Endothelial cell (in vitro differentiated cells): ENCODE data around the gene PTMA. TPM values are rescaled to one million over a fixed set of nuclear protein-coding genes. Genes with fewer than 3 reads are reported as not detected.
"Not testable (repeated sequence)": the region's sequence is repeated elsewhere in the genome, so short reads cannot be mapped to it uniquely, and the experiment has no call there.

ENCODE experiments used
- DNase-seq: peaks from one replicate; pipeline ENCODE4 v3.0.0; 2021; ENCODE audit warnings: low spot score
- H3K27ac Mint-ChIP-seq: one replicate; pipeline ENCODE4 v1.8.0; 2021; ENCODE audit warnings: mixed read lengths, inconsistent platforms; ENCODE audit not compliant: unreplicated experiment
- H3K27me3 Mint-ChIP-seq: one replicate; pipeline ENCODE4 v1.8.0; 2021; ENCODE audit warnings: mild to moderate bottlenecking, moderate library complexity, mixed read lengths, inconsistent platforms; ENCODE audit not compliant: unreplicated experiment
- H3K36me3 Mint-ChIP-seq: one replicate; pipeline ENCODE4 v1.8.0; 2021; ENCODE audit warnings: mild to moderate bottlenecking, low read depth, mixed read lengths, inconsistent platforms; ENCODE audit not compliant: unreplicated experiment
- H3K4me1 Mint-ChIP-seq: one replicate; pipeline ENCODE4 v1.8.0; 2021; ENCODE audit warnings: mild to moderate bottlenecking, mixed read lengths, inconsistent platforms; ENCODE audit not compliant: unreplicated experiment
- H3K4me3 Mint-ChIP-seq: one replicate; pipeline ENCODE4 v1.8.0; 2021; ENCODE audit warnings: mild to moderate bottlenecking, mixed read lengths, inconsistent platforms; ENCODE audit not compliant: unreplicated experiment
- H3K9me3 Mint-ChIP-seq: one replicate; pipeline ENCODE4 v1.8.0; 2021; ENCODE audit warnings: mixed read lengths, inconsistent platforms; ENCODE audit not compliant: unreplicated experiment
- long read RNA-seq: library from polyadenylated mRNA; unstranded; transcript quantifications from one replicate; pipeline ENCODE4 v2.0.0, GENCODE V29; 2020; ENCODE audit not compliant: unreplicated experiment
- total RNA-seq: library from RNA; stranded (reverse); fragmentation: NEBNext Ultra II Directional; extraction: Animal tissue kit (Norgen Biotek cat#: 25700); gene quantifications from one replicate; pipeline ENCODE4 v1.2.1, GENCODE V29; 2021; ENCODE audit not compliant: unreplicated experiment
- TF ChIP-seq, protein P1 (sequence below): fragments of 200-600 bp; sonication (generic); IDR thresholded peaks from one replicate; pipeline ENCODE4 v1.5.0; 2021; ENCODE audit warnings: antibody characterized with exemption; ENCODE audit not compliant: unreplicated experiment

PTMA gene, protein sequence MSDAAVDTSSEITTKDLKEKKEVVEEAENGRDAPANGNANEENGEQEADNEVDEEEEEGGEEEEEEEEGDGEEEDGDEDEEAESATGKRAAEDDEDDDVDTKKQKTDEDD
- 592 TPM for total RNA-seq
- long read RNA-seq, transcript PTMA-201 (5 exons, 1,212 nt), result minor isoform, 42 of 535 reads
- long read RNA-seq, transcript PTMA-202 (5 exons, 1,221 nt), result major isoform, 448 of 535 reads
- long read RNA-seq, partial matches to known transcripts, result 10 of 535 reads
- long read RNA-seq, other reads (novel, unspliced or antisense), result 34 of 535 reads

DNA sequence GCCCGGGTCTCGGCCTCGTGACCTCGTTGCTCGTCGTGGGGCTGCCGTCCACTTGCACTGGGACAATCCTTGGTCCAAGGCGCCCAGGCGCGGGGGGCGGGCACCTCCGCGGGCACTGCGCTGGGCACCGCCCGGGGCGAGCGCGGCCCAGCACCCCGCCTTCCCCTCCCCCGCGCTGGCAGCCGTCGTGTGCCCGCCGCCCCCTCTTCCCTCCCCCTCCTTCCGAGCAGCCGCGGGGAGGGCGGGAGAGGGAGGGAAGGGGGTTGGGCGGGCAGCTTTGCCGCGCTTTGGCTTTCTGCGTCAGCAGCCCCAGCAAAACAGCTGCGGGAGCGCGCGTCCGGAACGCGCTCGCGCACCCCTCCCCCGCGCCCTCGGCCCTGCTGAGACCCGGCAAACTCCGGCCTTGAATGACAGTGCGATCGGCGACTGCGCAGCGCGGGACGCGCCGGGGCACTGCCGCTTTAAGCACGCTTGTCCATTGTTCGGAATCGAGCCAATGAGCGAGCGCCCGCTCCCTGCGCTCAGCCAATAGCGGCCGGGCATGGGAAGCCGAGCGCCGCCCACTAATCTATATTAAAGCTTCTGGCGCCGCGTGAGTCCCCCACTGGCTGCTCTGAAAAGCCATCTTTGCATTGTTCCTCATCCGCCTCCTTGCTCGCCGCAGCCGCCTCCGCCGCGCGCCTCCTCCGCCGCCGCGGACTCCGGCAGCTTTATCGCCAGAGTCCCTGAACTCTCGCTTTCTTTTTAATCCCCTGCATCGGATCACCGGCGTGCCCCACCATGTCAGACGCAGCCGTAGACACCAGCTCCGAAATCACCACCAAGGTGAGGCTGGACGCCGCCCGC is at the start of gene PTMA:
TSS of gene PTMA (plus strand) at position 599 of the 846 bp plus-strand sequence. CDS start at position 781, 182 bp downstream.
- no peaks in the 10 kb centered on the region for H3K9me3 Mint-ChIP-seq
- peak within 1 kb of the TSS; percentile 100 for H3K27ac Mint-ChIP-seq
- H3K4me3 Mint-ChIP-seq, result peak within 1 kb of the TSS; percentile 97
- peaks cover 32% of the 10 kb centered on the region for H3K27me3 Mint-ChIP-seq
- H3K36me3 Mint-ChIP-seq, result peaks cover 15% of the 10 kb centered on the region
- peak; percentile 99 for DNase-seq
- TF ChIP-seq, protein P1, sequence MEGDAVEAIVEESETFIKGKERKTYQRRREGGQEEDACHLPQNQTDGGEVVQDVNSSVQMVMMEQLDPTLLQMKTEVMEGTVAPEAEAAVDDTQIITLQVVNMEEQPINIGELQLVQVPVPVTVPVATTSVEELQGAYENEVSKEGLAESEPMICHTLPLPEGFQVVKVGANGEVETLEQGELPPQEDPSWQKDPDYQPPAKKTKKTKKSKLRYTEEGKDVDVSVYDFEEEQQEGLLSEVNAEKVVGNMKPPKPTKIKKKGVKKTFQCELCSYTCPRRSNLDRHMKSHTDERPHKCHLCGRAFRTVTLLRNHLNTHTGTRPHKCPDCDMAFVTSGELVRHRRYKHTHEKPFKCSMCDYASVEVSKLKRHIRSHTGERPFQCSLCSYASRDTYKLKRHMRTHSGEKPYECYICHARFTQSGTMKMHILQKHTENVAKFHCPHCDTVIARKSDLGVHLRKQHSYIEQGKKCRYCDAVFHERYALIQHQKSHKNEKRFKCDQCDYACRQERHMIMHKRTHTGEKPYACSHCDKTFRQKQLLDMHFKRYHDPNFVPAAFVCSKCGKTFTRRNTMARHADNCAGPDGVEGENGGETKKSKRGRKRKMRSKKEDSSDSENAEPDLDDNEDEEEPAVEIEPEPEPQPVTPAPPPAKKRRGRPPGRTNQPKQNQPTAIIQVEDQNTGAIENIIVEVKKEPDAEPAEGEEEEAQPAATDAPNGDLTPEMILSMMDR, result no peak
- peaks cover 33% of the 10 kb centered on the region for H3K4me1 Mint-ChIP-seq

DNA sequence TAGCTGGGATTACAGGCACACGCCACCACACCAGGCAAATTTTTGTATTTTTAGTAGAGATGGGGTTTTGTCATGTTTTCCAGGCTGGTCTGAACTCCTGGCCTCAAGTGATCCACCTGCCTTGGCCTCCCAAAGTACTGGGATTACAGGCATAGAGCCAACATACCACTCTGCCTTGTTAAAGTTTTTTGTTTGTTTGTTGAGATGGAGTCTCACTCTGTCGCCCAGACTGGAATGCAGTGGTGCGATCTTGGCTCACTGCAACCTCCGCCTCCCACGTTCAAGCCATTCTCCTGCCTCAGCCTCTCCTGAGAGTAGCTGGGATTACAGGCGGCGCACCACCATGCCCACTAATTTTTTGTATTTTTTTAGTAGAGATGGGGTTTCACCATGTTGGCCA is 48.3 kb upstream of the PTMA start:
- H3K27ac Mint-ChIP-seq, H3K4me1 Mint-ChIP-seq, H3K9me3 Mint-ChIP-seq, DNase-seq, H3K4me3 Mint-ChIP-seq: not testable (repeated sequence)
- peaks cover 11% of the 10 kb centered on the region for H3K36me3 Mint-ChIP-seq
- peaks cover 12% of the 10 kb centered on the region for H3K27me3 Mint-ChIP-seq

- Mint-ChIP-seq H3K9me3 (no peaks in the 10 kb centered on the region), H3K36me3 (peaks cover 11% of the 10 kb centered on the region), H3K27me3 (peaks cover 12% of the 10 kb centered on the region), H3K27ac (peak overlapping the region; percentile 13), H3K4me3 (no peak overlapping the region), H3K4me1 (peaks cover 11% of the 10 kb centered on the region)
- TF ChIP-seq, protein P1, result no peak
- DNase-seq, result no peak
Measured at GRCh38 chr2:231660860-231661259, 47.5 kb upstream of the PTMA start.

DNA sequence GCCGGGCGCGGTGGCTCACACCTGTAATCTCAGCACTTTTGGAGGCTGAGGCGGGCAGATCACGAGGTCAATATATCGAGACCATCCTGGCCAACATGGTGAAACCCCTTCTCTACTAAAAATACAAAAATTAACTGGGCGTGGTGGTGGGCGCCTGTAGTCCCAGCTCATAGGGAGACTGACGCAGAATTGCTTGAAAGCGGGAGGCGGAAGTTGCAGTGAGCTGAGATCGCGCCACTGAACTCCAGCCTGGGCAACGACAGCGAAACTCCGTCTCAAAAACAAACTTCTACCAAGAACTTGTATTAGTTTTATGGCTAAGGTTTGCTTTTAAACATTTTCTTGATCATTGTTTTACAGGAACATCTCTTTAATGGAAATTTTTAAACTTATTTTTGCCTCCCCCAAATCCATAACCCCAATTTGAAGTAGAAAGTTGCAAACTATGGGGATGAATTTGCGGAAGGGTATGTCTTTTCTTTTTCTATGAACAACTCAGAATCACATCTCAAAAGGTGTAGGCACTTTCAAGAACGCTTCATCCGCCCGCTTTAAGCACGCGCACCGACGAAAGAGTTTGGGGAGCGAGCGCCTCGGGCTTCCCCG is 46.8 kb upstream of the PTMA start:
- peaks cover 11% of the 10 kb centered on the region for H3K36me3 Mint-ChIP-seq
- H3K27me3 Mint-ChIP-seq, result peaks cover 12% of the 10 kb centered on the region
- no peaks in the 10 kb centered on the region for H3K9me3 Mint-ChIP-seq
- no peak for DNase-seq
- TF ChIP-seq, protein P1, result no peak
- H3K4me3 Mint-ChIP-seq, result peak overlapping the region; percentile 65
- H3K4me1 Mint-ChIP-seq, result peaks cover 11% of the 10 kb centered on the region
- H3K27ac Mint-ChIP-seq, result peak overlapping the region; percentile 90

DNA sequence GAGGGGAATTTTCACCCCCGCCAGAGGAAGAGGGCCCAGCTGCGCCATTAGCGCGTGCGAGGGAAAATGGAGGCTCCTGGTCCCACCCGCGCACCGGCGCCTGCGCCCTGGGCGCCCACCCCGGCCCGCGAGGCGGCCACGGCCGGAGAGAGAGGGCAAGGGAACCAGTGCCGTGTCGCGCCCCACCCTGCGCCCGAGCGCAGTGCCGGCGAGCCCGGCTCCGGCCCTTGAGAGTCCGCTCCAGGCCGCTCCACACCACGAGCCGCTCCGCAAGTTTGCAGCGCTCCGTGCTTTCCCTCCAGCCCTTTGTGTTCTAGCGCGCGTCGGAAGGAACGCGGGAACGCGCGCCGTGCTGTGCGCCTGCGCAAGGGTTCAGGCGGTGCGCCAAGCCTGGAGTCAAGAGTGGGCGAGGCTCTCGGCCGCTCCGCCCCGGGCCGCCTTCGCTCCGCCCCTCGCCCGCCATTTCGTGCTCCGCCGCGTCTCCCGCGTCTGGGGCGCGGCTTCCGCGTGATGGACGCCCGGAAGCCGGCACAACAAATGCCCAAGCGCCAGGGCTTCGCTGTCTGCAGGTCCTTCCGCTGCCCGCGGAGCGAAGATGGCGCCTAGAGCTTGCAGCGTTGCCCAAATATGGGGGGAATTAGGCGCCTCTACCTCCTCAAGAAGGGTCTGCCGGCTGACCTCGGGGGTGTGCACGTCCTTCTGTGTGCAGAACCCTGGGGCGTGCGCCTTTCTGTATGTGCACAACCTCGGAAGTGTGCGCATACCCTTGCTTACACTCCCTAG is 46.1 kb upstream of the PTMA start:
- Mint-ChIP-seq H3K27ac (peak overlapping the region; percentile 90), H3K4me3 (peak overlapping the region; percentile 65), H3K27me3 (peaks cover 12% of the 10 kb centered on the region), H3K4me1 (peaks cover 13% of the 10 kb centered on the region), H3K9me3 (no peaks in the 10 kb centered on the region), H3K36me3 (peaks cover 11% of the 10 kb centered on the region)
- TF ChIP-seq, protein P1, result no peak
- peak; percentile 96 for DNase-seq
